Left ventricle myocardium inferior (tissue), 1 donor: ENCODE measurements around the gene GPR151. TPM values are rescaled to one million over a fixed set of nuclear protein-coding genes. Genes with fewer than 3 reads are reported as not detected.

Experiments
- DNase-seq: peaks from one replicate; pipeline ENCODE4 v3.0.0-alpha.2; 2020
- H3K27ac ChIP-seq: fragments of 200-600 bp; replicated peaks from 2 replicates; pipeline ENCODE4 v1.8.0; 2021
- H3K27me3 ChIP-seq: fragments of 200-600 bp; 2 replicates; pipeline ENCODE4 v1.8.0; 2021; ENCODE audit warnings: low read depth
- H3K36me3 ChIP-seq: fragments of 200-600 bp; 2 replicates; pipeline ENCODE4 v1.8.0; 2021
- H3K4me1 ChIP-seq: fragments of 200-600 bp; 2 replicates; pipeline ENCODE4 v1.8.0; 2021
- H3K4me3 ChIP-seq: fragments of 200-600 bp; 2 replicates; pipeline ENCODE4 v1.8.0; 2021; ENCODE audit warnings: mild to moderate bottlenecking, moderate library complexity
- H3K9me3 ChIP-seq: fragments of 200-600 bp; replicated peaks from 2 replicates; pipeline ENCODE4 v1.8.0; 2021
- intact Hi-C: fragments of 100-400 bp; cut with micrococcal nuclease; formaldehyde crosslinking; loops from one replicate; pipeline ENCODE4 v1.11.0; 2022
- total RNA-seq: library from RNA; stranded (reverse); fragmentation: NEBNext Ultra II Directional; extraction: Animal tissue kit (Norgen Biotek cat#: 25700); gene quantifications from one replicate; pipeline ENCODE4 v1.2.1, GENCODE V29; 2021
- TF ChIP-seq, protein P1 (sequence below): fragments of 200-600 bp; IDR thresholded peaks from 2 replicates; pipeline ENCODE4 v1.8.0; 2021; ENCODE audit warnings: antibody characterized with exemption, mild to moderate bottlenecking, borderline replicate concordance
- donor health status: DM: no; HTN: yes; CAD: no; lungs with severe emphysema.

GPR151 gene
- total RNA-seq, 1 donor from 2014 or later = not detected

DNA sequence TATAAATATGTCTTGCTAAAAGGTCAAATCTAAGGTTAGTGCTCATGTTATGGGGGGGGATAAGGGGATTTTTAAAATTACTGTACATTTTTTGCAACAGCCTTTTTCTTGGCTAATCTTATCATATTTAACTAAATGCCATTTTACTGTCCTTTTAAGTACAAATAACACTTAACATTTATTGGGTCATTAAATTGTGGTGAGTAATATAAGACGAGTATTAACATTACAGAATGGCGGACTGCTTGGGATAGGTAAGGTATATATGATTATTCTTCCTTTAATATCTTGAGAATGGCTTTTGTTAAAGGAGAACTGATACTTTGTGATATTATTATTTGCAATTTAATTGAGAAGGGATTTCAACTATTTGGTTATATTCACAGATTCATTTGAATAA lies 33.2 kb downstream of the GPR151 start:
- Histone ChIP-seq H3K27me3 (no peaks in the 10 kb centered on the region), H3K4me3 (no peak overlapping the region), H3K36me3 (peaks cover 68% of the 10 kb centered on the region), H3K9me3 (no peaks in the 10 kb centered on the region), H3K4me1 (peaks cover 11% of the 10 kb centered on the region), H3K27ac (no peak overlapping the region)
- intact Hi-C loops = no loop called here
- TF ChIP-seq, protein P1, sequence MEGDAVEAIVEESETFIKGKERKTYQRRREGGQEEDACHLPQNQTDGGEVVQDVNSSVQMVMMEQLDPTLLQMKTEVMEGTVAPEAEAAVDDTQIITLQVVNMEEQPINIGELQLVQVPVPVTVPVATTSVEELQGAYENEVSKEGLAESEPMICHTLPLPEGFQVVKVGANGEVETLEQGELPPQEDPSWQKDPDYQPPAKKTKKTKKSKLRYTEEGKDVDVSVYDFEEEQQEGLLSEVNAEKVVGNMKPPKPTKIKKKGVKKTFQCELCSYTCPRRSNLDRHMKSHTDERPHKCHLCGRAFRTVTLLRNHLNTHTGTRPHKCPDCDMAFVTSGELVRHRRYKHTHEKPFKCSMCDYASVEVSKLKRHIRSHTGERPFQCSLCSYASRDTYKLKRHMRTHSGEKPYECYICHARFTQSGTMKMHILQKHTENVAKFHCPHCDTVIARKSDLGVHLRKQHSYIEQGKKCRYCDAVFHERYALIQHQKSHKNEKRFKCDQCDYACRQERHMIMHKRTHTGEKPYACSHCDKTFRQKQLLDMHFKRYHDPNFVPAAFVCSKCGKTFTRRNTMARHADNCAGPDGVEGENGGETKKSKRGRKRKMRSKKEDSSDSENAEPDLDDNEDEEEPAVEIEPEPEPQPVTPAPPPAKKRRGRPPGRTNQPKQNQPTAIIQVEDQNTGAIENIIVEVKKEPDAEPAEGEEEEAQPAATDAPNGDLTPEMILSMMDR = no peak
- DNase-seq = no peak

DNA sequence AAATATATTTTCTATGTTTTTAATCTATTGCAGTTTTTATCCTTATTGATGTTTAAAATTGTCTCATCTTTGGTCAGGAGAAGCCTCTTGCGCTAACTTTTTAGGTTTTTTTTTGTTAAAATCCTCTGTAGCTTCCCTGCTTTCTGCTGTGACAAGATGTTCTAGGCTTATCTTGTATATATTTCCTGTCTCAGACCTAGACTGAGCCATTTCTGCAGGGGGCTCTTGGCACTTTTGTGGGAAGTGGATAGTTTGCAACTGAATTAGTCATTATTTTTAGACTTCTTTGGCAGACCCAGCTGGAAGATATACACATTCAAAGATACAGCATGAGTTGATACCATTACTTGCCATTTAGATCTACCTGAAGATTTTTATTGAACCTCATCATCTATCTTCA lies 40.1 kb downstream of the GPR151 start:
- no peak overlapping the region for H3K4me3 ChIP-seq
- no peak for DNase-seq
- TF ChIP-seq, protein P1 = no peak
- peaks cover 70% of the 10 kb centered on the region for H3K36me3 ChIP-seq
- H3K4me1 ChIP-seq = peaks cover 5% of the 10 kb centered on the region
- H3K27me3 ChIP-seq = no peaks in the 10 kb centered on the region
- intact Hi-C loops = no loop called here
- H3K27ac ChIP-seq = no peak overlapping the region
- no peaks in the 10 kb centered on the region for H3K9me3 ChIP-seq

DNA sequence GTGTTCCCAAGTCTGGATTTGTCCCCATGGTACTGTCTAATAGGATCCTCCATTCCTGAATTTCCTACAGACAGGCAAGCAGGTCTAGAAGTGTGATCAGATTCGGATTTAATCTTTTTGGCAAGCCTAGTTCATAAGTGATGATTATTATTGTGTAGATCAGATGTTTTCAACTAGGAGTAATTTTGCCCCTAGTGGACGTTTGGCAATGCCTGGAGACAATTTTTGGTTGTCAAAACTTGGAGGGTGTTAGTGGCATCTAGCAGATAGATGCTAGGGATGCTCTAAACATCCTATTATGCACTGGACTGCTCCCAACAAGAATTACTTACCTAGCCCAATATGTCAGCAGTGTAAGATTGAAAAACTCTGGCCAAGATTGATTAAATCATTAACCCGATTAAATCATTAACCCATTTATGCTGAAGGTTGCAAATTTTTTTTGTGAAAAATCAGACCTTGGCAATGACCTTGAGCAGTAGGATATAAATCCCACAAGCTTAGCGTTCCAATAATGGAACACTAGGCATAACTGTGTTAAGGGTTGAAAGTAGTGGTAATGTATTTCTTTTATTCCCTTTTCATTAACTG lies 40.7 kb downstream of the GPR151 start:
- DNase-seq = no peak
- Histone ChIP-seq H3K36me3 (peaks cover 72% of the 10 kb centered on the region), H3K27me3 (no peaks in the 10 kb centered on the region), H3K27ac (no peak overlapping the region), H3K9me3 (no peaks in the 10 kb centered on the region), H3K4me3 (no peak overlapping the region), H3K4me1 (peaks cover 5% of the 10 kb centered on the region)
- TF ChIP-seq, protein P1 = no peak
- intact Hi-C loops = no loop called here

DNA sequence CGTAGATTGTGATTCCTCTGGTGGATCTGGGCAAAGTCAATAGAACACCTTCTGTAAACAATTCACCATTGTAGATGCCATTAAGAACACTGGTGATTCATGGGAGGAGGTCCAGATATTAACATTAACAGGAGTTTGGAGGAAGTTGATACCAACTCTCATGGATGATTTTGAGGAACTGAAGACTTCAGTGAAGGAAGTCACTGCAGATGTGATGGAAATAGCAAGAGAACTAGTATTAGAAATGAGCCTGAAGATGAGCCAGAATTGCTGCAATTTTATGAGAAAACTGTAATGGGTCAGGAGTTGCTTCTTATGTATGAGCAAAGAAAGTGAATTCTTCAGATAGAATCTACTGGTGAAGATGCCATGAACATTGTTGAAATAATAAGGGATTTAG lies 41.9 kb downstream of the GPR151 start:
- no peak overlapping the region for H3K4me3 ChIP-seq
- TF ChIP-seq, protein P1 = no peak
- no peak for DNase-seq
- H3K4me1 ChIP-seq = peaks cover 5% of the 10 kb centered on the region
- intact Hi-C loops = no loop called here
- no peak overlapping the region for H3K27ac ChIP-seq
- no peaks in the 10 kb centered on the region for H3K9me3 ChIP-seq
- H3K36me3 ChIP-seq = peaks cover 74% of the 10 kb centered on the region
- H3K27me3 ChIP-seq = no peaks in the 10 kb centered on the region

DNA sequence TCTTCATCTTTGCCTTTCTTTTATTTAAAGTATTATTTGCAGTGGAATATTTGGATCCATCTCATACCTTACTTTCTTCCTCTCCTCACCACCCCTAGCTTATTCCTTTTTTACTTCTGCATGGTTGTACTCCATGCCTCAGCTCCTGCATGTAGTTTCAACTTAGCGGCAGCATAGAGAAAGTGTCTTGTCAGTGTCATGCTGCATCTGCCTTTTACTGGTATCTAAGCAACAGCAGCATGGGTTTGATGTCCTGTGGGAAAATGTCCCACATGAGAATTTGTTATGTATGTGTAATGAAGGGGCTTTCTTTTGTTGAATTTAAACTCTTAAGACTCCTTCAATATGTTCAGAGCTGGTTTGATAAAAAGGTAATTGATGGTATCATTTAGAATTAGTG lies 48.2 kb downstream of the GPR151 start:
- peaks cover 6% of the 10 kb centered on the region for H3K4me1 ChIP-seq
- intact Hi-C loops = no loop called here
- no peaks in the 10 kb centered on the region for H3K27me3 ChIP-seq
- TF ChIP-seq, protein P1 = no peak
- no peak overlapping the region for H3K4me3 ChIP-seq
- peaks cover 64% of the 10 kb centered on the region for H3K36me3 ChIP-seq
- no peak for DNase-seq
- H3K9me3 ChIP-seq = no peaks in the 10 kb centered on the region
- H3K27ac ChIP-seq = no peak overlapping the region
